BE2C (cell line): ENCODE measurements around the gene TRHDE.

Experiments
- DNase-seq: peaks from one replicate; pipeline ENCODE4 v3.0.0-alpha.2; 2020
- H3K27me3 ChIP-seq: fragments of 250-450 bp; sonication (Bioruptor Pico); 2 replicates; pipeline ENCODE4 v1.5.1; 2020; ENCODE audit warnings: mild to moderate bottlenecking
- H3K36me3 ChIP-seq: fragments of 250-450 bp; sonication (Bioruptor Pico); 2 replicates; pipeline ENCODE4 v1.5.1; 2020; ENCODE audit warnings: mild to moderate bottlenecking
- H3K4me1 ChIP-seq: fragments of 250-450 bp; sonication (Bioruptor Pico); 2 replicates; pipeline ENCODE4 v1.5.1; 2020
- H3K4me3 ChIP-seq: 2 replicates; pipeline ENCODE4 v1.5.1; 2011; ENCODE audit warnings: low read depth, low read length
- H3K9me3 ChIP-seq: fragments of 250-450 bp; sonication (Bioruptor Pico); 2 replicates; pipeline ENCODE4 v1.5.1; 2020
- CTCF ChIP-seq: IDR thresholded peaks from 2 replicates; pipeline ENCODE4 v1.5.1; 2012; ENCODE audit warnings: mild to moderate bottlenecking, low read depth, low read length

Gene TRHDE

DNA sequence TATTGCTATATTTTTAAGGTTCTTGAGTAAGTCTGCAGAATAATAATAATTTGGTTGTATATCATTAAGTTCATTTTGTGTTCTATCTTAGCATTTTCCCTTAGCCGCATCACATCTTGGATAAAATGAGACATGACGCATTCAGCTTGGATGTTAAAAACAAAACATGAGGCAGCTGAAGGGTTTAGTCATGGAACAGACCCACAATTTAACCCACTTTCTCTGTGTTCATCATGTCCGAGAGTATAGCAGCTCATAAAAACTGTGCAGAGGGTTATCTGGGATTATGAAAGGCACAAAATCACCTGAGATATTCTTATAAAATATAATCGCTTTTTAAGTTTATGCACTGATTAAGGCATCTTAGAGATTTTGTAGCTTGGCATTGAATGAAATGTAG, 219.3 kb downstream of the TRHDE start:
- no peak for DNase-seq
- H3K4me3 ChIP-seq, result no peak overlapping the region

DNA sequence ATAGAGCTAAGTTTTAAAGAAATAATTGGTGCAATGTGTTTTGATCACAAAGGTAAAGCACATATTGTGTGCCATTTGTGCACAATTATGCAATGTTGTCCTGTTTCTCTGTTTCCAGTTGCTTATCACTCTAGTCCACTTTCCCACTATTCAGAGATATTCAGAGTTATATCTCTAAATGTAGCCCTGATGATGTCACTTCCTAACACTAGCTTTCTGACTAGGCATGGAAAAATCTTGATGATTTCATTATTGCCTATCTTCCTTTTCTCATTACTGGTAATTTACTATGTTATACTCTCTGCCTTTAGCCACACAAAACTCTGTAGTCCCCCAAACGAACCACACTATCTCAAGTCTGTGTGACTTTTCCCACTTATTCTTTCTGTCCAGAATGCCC, 221.2 kb downstream of the TRHDE start:
- Histone ChIP-seq H3K27me3 (no peaks in the 10 kb centered on the region), H3K4me3 (no peak overlapping the region), H3K9me3 (no peaks in the 10 kb centered on the region), H3K36me3 (no peaks in the 10 kb centered on the region), H3K4me1 (no peaks in the 10 kb centered on the region)
- no peak for TF ChIP-seq CTCF
- DNase-seq, result no peak

More for the DNA sequence above, 219.3 kb downstream of the TRHDE start:
- Histone ChIP-seq H3K36me3 (no peaks in the 10 kb centered on the region), H3K4me1 (no peaks in the 10 kb centered on the region), H3K9me3 (no peaks in the 10 kb centered on the region), H3K27me3 (no peaks in the 10 kb centered on the region)
- TF ChIP-seq CTCF, result no peak

- TF ChIP-seq CTCF, result no peak
- Histone ChIP-seq H3K4me1 (no peaks in the 10 kb centered on the region), H3K36me3 (no peaks in the 10 kb centered on the region), H3K9me3 (no peaks in the 10 kb centered on the region), H3K27me3 (no peaks in the 10 kb centered on the region), H3K4me3 (no peak overlapping the region)
- no peak for DNase-seq
Observed at GRCh38 chr12:72498354-72498753, 226.2 kb downstream of the TRHDE start.

- H3K36me3 ChIP-seq, result no peaks in the 10 kb centered on the region
- no peak overlapping the region for H3K4me3 ChIP-seq
- H3K9me3 ChIP-seq, result no peaks in the 10 kb centered on the region
- no peak for DNase-seq
- TF ChIP-seq CTCF, result no peak
- H3K4me1 ChIP-seq, result no peaks in the 10 kb centered on the region
- no peaks in the 10 kb centered on the region for H3K27me3 ChIP-seq
Observed at GRCh38 chr12:72499244-72499643, 227.1 kb downstream of the TRHDE start.

GRCh38 chr12:72502546-72502945, 230.4 kb downstream of the TRHDE start:
- DNase-seq, result no peak

GRCh38 chr12:72505227-72505626, 233.1 kb downstream of the TRHDE start:
- H3K9me3 ChIP-seq, result no peaks in the 10 kb centered on the region
- H3K4me1 ChIP-seq, result no peaks in the 10 kb centered on the region
- no peak for TF ChIP-seq CTCF
- no peaks in the 10 kb centered on the region for H3K36me3 ChIP-seq
- no peak overlapping the region for H3K4me3 ChIP-seq
- H3K27me3 ChIP-seq, result no peaks in the 10 kb centered on the region
- no peak for DNase-seq

More at GRCh38 chr12:72502546-72502945, 230.4 kb downstream of the TRHDE start:
- no peak overlapping the region for H3K4me3 ChIP-seq
- no peaks in the 10 kb centered on the region for H3K36me3 ChIP-seq
- H3K4me1 ChIP-seq, result no peaks in the 10 kb centered on the region
- H3K9me3 ChIP-seq, result no peaks in the 10 kb centered on the region
- H3K27me3 ChIP-seq, result no peaks in the 10 kb centered on the region
- TF ChIP-seq CTCF, result no peak
